Measurements from ENCODE around the gene POLDIP3.

POLDIP3 gene

DNA sequence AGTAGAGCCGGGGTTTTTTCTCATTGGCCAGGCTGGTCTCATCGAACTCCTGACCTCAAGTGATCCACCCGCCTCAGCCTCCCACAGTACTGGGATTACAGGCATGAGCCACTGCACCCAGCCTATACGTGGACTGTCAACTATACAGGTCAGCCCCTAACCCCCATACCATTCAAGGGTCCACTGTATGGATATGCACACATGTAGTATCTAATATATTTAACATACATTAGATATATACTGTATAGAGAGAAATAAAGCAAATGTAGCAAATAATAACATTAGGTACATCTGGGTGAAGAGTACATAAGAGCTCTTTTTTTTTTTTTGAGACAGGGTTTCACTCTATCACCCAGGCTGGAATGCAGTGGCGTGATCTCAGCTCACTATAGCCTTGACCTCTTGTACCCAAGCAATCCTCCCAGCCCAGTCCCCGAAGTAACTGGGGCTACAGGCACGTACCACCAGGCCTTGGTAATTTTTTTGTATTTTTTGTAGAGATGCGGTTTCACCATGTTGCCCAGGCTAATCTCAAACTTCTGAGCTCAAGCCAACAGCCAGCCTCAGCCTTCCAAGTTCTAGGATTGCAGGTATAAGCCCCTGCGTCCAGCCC is 27.2 kb upstream of the POLDIP3 start:
- ChIA-PET CTCF (no interaction called here), POLR2A (ENCODE audit: low non-redundant PET) (no interaction called here)
- H3K27ac ChIP-seq, result peak overlapping the region; percentile 90
- TF ChIP-seq, protein P1, sequence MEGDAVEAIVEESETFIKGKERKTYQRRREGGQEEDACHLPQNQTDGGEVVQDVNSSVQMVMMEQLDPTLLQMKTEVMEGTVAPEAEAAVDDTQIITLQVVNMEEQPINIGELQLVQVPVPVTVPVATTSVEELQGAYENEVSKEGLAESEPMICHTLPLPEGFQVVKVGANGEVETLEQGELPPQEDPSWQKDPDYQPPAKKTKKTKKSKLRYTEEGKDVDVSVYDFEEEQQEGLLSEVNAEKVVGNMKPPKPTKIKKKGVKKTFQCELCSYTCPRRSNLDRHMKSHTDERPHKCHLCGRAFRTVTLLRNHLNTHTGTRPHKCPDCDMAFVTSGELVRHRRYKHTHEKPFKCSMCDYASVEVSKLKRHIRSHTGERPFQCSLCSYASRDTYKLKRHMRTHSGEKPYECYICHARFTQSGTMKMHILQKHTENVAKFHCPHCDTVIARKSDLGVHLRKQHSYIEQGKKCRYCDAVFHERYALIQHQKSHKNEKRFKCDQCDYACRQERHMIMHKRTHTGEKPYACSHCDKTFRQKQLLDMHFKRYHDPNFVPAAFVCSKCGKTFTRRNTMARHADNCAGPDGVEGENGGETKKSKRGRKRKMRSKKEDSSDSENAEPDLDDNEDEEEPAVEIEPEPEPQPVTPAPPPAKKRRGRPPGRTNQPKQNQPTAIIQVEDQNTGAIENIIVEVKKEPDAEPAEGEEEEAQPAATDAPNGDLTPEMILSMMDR (conservative IDR thresholded peaks at IDR 0.05; ENCODE audit: low read depth), result no peak
- no peak for DNase-seq (ENCODE audit: low spot score)

DNA sequence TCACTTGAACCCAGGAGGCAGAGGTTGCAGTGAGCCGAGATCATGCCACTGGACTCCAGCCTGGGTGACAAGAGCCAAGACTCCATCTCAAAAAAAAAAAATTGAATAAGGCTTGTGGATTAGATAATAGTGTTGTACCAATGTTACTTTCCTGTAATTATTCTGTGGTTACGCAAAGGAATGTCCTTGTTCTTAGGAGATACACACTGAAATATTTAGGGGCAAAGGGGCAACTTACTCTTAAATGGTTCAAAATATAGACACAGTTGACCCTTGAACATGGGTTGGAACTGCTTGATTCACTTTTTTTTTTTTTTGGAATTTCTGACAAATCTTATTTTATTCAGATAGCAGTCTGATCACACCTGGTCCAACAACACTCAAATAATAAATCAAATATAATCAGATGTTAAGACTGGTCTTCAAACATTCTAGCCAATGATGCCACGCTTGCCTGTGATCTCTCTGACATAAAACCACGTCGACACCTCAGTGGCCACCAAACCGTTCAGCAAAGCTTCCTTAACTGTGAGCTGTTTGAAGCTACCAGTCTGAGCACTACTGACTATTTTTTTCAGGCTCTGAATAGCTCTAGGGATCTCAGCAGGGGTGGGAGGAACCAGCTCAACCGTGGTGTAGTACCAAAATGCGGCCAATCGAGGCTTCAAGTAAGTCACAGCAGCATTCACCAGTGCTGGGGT is 25.0 kb upstream of the POLDIP3 start:
- DNase-seq (ENCODE audit: low spot score), result no peak
- TF ChIP-seq, protein P1 (conservative IDR thresholded peaks at IDR 0.05; ENCODE audit: low read depth), result no peak
- ChIA-PET CTCF (no interaction called here), POLR2A (ENCODE audit: low non-redundant PET) (no interaction called here)
- H3K27ac ChIP-seq, result peak overlapping the region; percentile 100

DNA sequence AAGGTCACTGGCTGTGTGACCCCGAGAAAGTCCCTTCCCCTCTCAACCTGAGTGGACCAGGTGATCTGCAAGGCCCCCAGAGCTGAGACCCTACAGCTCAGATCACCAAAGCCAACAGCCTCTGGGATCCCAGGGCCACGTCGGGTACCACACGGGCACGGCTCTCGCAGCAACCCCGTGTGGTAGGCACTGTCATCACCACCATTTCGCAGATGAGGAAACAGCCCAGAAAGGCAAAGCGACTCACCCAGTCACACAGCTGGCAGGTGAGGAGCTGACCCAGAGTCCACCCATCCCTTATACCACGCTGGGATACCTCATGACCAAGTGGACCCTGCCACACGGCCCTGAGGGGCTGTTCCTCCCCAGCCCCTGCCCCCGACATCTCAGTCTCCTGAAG is 22.9 kb upstream of the POLDIP3 start:
- ChIA-PET CTCF (interaction anchor here (0.8 kb wide), 1 partner anchor 16 kb away, joined by 4 read pairs; no protein-coding TSS in a partner anchor), POLR2A (ENCODE audit: low non-redundant PET) (interaction anchor here (0.6 kb wide), 1 partner anchor 12 kb away, joined by 3 read pairs; no protein-coding TSS in a partner anchor)
- H3K27ac ChIP-seq, result peak overlapping the region; percentile 100
- DNase-seq (ENCODE audit: low spot score), result no peak
- TF ChIP-seq, protein P1 (conservative IDR thresholded peaks at IDR 0.05; ENCODE audit: low read depth), result no peak

DNA sequence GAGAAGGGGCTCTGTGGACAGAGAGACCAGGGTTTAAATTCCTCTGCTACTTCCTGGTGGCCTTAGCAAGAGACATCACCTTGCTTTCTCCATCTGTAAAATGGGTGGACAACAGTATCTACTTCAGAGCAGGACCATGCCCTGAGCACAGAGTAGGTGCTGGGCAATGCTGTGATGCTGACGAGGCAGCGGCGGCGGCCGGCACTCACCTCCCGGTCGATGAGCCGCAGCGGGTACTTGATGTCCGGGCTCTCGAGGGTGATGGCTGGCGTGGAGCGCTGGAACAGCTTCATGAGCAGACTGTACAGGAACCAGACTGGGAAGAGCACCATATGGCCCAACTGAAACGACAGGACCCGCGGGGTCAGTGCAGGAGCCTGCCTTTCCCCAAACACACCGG is 21.8 kb upstream of the POLDIP3 start:
- H3K27ac ChIP-seq, result peak overlapping the region; percentile 100
- ChIA-PET POLR2A (ENCODE audit: low non-redundant PET) (no interaction called here), CTCF (interaction anchor here (0.5 to 0.8 kb wide), 2 partner anchors 15 to 388 kb away, joined by 3 to 4 read pairs; no protein-coding TSS in a partner anchor)
- TF ChIP-seq, protein P1 (conservative IDR thresholded peaks at IDR 0.05; ENCODE audit: low read depth), result no peak
- DNase-seq (ENCODE audit: low spot score), result no peak

DNA sequence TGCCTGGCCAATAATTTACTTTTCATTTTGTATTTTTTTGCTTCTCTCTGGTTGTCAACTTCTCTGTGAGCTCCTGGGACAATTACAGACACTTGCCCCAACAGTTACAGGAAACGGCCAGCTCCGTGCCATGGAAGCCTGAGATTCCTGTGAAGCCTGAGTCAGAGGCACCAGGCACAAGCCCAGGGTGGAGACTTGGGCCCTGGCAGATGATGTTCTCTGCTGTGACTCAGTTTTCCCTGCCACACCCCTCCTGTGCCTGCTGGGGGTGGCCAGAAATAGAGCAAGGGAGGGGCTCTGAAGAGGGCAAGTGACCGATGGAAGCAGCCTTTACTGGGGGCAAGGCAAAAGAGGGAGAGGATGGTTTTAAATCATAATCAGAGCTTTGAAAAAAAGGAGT is 20.8 kb upstream of the POLDIP3 start:
- DNase-seq (ENCODE audit: low spot score), result peak; percentile 84
- TF ChIP-seq, protein P1 (conservative IDR thresholded peaks at IDR 0.05; ENCODE audit: low read depth), result no peak
- ChIA-PET POLR2A (ENCODE audit: low non-redundant PET) (interaction anchor here (0.5 kb wide), 1 partner anchor 233 kb away, joined by 3 read pairs; no protein-coding TSS in a partner anchor), CTCF (interaction anchor here (1.3 kb wide), 1 partner anchor 14 kb away, joined by 3 read pairs; no protein-coding TSS in a partner anchor)
- H3K27ac ChIP-seq, result peak overlapping the region; percentile 100

DNA sequence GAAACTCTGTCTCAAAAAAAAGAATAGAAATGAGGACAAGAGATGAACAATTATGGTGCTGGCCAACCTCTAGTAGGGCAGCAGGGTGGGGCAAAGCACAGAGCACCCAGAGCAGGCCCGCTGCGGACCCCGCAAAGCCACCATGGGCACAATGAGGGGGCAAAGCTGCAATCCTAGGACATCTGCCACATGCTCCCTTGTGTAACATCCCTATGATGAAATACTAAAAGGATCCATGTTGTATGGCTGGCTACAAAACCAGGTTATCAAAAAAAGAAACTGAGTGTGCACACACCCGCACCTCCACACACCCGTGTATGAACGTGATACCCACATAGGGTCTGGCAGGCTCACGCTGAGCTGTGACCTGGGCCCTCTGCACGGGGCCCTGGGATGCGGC is 18.3 kb upstream of the POLDIP3 start:
- ChIA-PET CTCF (interaction anchor here (0.6 kb wide), 1 partner anchor 42 kb away, joined by 3 read pairs; no protein-coding TSS in a partner anchor), POLR2A (ENCODE audit: low non-redundant PET) (no interaction called here)
- TF ChIP-seq, protein P1 (conservative IDR thresholded peaks at IDR 0.05; ENCODE audit: low read depth), result no peak
- DNase-seq (ENCODE audit: low spot score), result no peak
- peak overlapping the region; percentile 100 for H3K27ac ChIP-seq
